ENCODE measurements around the gene EFCAB9. TPM values are rescaled to one million over a fixed set of nuclear protein-coding genes. Genes with fewer than 3 reads are reported as not detected.

EFCAB9 gene
- total and polyA plus RNA-seq, 5 donors: not detected

DNA sequence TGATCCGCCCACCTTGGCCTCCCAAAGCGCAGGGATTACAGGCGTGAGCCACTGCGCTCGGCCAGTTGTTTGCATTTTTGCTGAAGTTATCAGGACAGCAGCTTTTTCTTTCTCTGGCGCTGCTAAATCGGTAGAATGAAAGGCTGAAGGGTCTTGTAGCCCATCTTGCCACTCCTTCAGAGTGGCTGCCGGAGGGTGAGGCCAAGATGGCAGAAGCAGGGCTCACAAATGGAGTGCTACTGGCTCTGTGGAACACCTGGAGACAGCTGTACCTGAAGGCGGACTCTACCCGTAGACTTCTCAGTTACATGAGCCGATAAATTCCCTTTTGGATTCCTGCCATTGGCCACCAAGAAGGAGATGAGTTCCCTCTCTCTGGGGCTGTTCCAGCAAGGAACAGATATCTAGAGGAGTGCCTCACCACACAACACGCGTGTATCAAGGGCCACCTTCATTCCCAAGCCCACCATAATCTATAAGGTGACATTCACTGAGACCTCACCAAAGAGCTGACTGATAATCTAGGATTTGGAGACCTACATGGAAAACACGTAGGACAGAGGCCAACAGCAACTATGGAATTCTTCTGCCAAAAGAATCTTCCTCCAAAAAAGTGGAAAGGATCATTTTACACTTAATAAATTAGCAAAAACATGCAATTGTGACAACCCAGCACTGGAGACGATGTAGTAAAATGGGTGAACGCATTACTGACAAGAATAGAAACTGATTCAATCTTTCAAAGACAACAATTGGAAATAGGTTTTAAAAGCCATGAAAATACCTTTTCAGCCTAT lies 27.7 kb upstream of the EFCAB9 start:
- H3K27ac ChIP-seq (ENCODE audit: low read length): no peak overlapping the region

DNA sequence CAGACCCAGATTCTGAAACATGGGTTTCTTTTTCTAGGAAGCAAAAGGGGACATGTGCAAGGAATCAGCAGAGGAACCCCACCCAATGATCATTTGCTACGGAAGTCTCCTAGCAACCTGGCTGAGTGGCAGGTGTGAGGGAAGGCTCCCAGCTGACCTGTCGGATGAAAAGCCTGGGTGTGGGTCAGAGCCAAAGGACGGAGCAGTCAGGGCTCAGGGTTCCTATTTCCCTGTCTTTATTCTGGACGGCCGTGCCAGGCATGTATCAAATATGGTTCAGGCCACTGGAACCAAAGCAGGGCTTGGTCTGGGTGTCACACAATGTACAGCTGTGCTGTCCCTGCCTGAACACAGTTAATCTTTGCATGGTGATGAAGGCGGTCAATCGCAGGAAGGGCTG lies 26.1 kb upstream of the EFCAB9 start:
- peak overlapping the region; percentile 5 for H3K27ac ChIP-seq (ENCODE audit: low read length)
- H3K4me3 ChIP-seq (ENCODE audit: low read length): no peak overlapping the region
- no peak for DNase-seq
- WGBS: 53% methylated on average over 7 of the region's 7 CpGs
- H3K9me3 ChIP-seq (ENCODE audit: control insufficient read depth, low read length): no peaks in the 10 kb centered on the region
- intact Hi-C loops (cut with DNase I): no loop called here
- no peak for ATAC-seq
- H3K27me3 ChIP-seq (ENCODE audit: control insufficient read depth, insufficient read depth): no peaks in the 10 kb centered on the region
- H3K4me1 ChIP-seq (ENCODE audit: control insufficient read depth, insufficient read depth, low read length): peaks cover 21% of the 10 kb centered on the region

More for the DNA sequence above, 27.7 kb upstream of the EFCAB9 start:
- no peaks in the 10 kb centered on the region for H3K27me3 ChIP-seq (ENCODE audit: control insufficient read depth, insufficient read depth)
- H3K4me3 ChIP-seq (ENCODE audit: low read length): no peak overlapping the region
- DNase-seq: no peak
- no peak for ATAC-seq
- intact Hi-C loops (cut with DNase I): no loop called here
- H3K9me3 ChIP-seq (ENCODE audit: control insufficient read depth, low read length): no peaks in the 10 kb centered on the region
- H3K4me1 ChIP-seq (ENCODE audit: control insufficient read depth, insufficient read depth, low read length): peaks cover 26% of the 10 kb centered on the region
- 91% methylated on average over 16 of the region's 16 CpGs for WGBS

DNA sequence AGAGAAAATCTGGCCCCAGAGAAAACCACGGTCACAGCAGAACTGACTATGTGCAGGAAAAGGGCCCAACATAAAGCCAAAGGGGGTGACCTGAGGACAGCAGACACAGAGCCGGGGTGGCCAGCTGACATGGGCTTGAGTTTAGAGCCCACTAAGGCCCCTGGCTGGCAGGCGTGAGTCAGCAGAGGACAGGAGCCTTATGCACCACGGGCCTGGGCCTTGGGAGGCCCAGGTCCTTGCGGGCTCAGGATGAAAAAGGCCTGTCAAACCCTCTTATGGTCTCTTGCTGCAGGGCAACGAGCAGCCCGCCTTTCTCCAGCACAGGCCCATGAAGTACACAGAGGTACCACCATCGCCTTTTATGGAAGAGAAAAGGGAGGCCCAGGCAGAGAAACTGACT lies 25.7 kb upstream of the EFCAB9 start:
- H3K4me3 ChIP-seq (ENCODE audit: low read length): no peak overlapping the region
- no peaks in the 10 kb centered on the region for H3K27me3 ChIP-seq (ENCODE audit: control insufficient read depth, insufficient read depth)
- ATAC-seq: no peak
- peak overlapping the region; percentile 5 for H3K27ac ChIP-seq (ENCODE audit: low read length)
- intact Hi-C loops (cut with DNase I): no loop called here
- 72% methylated on average over 8 of the region's 8 CpGs for WGBS
- DNase-seq: no peak
- no peaks in the 10 kb centered on the region for H3K9me3 ChIP-seq (ENCODE audit: control insufficient read depth, low read length)
- H3K4me1 ChIP-seq (ENCODE audit: control insufficient read depth, insufficient read depth, low read length): peaks cover 24% of the 10 kb centered on the region

DNA sequence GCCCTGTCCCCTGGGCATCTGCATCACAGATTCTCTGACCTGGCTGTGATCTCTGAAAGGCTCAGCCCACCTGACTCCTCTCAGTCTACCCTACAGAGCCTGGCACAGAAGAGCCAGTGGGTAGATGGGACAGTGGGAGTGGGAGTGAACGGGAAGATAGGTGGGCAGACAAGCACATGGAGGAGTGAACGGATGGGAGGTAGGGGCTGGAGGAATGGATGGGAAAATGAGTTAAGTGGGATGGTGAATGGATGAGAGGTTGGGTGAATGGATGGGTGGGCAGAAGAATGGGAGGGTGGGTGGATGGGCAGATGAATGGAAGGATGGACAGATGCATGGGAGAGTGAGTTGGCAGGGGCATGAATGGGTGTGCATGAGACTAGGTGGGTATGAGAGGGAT lies 24.8 kb upstream of the EFCAB9 start:
- Histone ChIP-seq H3K27me3 (ENCODE audit: control insufficient read depth, insufficient read depth) (no peaks in the 10 kb centered on the region), H3K4me1 (ENCODE audit: control insufficient read depth, insufficient read depth, low read length) (peaks cover 24% of the 10 kb centered on the region), H3K27ac (ENCODE audit: low read length) (no peak overlapping the region), H3K4me3 (ENCODE audit: low read length) (no peak overlapping the region), H3K9me3 (ENCODE audit: control insufficient read depth, low read length) (no peaks in the 10 kb centered on the region)
- ATAC-seq (no peak), DNase-seq (no peak)
- intact Hi-C loops (cut with DNase I): no loop called here
- WGBS: 98% methylated on average over 2 of the region's 2 CpGs

DNA sequence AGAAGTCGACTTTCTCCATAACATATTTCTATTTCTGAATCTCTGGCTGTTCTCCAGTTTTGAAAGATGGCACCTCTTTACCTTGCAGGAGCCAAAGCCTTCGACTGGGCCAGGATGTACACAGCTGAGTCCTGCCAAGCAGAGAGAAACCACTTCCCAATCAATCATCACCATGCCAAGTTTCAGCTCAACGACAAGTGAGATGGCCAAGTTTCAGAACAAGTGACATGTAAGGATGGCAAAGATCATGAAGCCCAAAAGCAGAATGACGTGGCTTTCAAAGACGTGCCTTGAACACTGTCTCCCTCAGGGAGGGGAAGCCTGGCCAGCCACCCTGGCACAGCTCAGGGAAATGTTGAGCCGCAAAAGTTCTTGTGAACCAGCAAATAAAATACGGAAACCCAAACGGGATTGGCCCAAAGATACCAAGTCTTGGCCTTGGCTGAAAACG lies 23.7 kb upstream of the EFCAB9 start:
- intact Hi-C loops (cut with DNase I): no loop called here
- ATAC-seq: peak; percentile 65 to 72
- H3K27ac ChIP-seq (ENCODE audit: low read length): peak overlapping the region; percentile 39

DNA sequence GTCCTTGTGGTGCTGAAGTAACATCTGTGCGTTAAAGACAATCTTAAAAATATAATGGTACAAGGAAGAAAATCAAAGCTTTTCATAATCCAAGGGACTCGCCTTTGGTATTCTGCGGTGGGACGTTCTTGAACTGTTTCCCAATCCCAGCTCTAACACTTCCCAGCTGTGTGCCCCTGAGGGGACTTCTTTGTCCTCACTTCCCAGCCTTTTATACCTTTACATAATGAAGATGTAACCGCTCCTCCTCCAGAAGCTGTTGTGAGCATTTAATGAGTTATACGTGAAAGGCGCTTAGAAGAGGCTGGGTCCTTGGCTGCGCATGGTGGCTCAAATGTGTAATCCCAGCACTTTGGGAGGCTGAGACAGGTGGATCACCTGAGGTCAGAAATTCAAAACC lies 22.9 kb upstream of the EFCAB9 start:
- H3K4me1 ChIP-seq (ENCODE audit: control insufficient read depth, insufficient read depth, low read length): peaks cover 13% of the 10 kb centered on the region
- ATAC-seq (no peak), DNase-seq (no peak)
- H3K4me3 ChIP-seq (ENCODE audit: low read length): no peak overlapping the region
- intact Hi-C loops (cut with DNase I): no loop called here
- no peaks in the 10 kb centered on the region for H3K27me3 ChIP-seq (ENCODE audit: control insufficient read depth, insufficient read depth)
- 90% methylated on average over 8 of the region's 8 CpGs for WGBS
- no peaks in the 10 kb centered on the region for H3K9me3 ChIP-seq (ENCODE audit: control insufficient read depth, low read length)
- H3K27ac ChIP-seq (ENCODE audit: low read length): no peak overlapping the region

More for the DNA sequence above, 23.7 kb upstream of the EFCAB9 start:
- DNase-seq: peak in 1 of 3 donors; percentile 43
- 39% methylated on average over 9 of the region's 9 CpGs for WGBS
- Histone ChIP-seq H3K9me3 (ENCODE audit: control insufficient read depth, low read length) (no peaks in the 10 kb centered on the region), H3K4me3 (ENCODE audit: low read length) (no peak overlapping the region), H3K4me1 (ENCODE audit: control insufficient read depth, insufficient read depth, low read length) (peaks cover 15% of the 10 kb centered on the region), H3K27me3 (ENCODE audit: control insufficient read depth, insufficient read depth) (no peaks in the 10 kb centered on the region)

DNA sequence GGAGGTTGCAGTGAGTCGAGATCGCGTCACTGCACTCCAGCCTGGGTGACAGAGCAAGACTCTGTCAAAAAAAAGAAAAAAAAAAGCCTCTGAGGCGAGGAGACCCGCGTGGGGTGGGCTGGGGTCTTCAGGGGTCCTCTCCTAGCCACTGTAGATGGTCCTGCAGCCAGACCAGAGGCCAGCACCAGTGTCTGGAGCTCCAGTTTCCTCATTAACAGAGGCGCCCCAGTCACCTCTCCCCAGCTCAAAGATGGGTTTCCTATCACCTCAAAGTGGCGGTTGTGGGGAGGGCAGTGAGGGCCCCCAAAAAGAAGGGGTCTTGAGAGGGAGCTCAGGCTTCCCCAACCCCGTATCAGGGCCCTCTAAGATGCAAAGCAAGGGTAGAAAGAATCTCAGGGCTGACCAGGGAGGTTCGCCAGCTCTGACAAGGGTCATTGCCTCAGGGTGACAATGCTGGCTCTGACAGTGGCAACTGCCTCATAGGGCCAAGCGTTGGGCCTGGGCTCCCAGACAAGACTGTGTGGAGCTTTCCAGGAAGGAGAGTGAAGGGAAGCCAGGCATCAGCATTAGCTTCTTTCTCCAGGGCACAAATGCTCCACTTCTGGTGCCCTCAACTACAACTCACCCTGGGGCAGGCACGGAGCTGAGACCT lies 20.9 kb upstream of the EFCAB9 start:
- intact Hi-C loops (cut with DNase I): no loop called here
- peaks cover 13% of the 10 kb centered on the region for H3K4me1 ChIP-seq (ENCODE audit: control insufficient read depth, insufficient read depth, low read length)

DNA sequence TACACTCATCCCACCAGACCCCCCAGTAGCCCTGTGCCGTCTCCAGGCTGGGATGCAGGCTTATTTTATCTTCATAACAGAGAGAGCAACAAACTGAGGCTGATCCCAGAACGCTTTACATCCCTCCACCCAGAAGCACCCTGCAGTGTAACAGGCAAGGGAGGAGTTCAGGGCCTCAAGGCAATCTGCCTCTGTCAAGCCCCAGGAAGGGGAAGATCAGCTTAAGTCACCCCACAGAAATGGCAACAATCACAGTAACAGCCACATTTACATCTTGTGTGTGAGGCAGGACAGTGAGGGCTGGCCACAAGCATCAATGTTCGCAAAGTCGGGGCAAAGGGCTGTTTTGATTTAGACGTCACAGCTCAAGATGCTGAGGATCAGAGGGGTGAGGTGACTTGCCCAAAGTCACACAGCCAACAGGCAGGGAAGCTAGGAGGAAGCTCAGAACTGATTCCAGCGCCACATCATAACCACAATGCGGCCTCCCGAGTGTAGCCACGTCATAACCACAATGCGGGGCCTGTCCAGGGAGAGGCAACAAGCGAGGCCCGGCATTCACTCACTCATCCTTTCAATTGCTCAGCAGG lies 20.3 kb upstream of the EFCAB9 start:
- peaks cover 8% of the 10 kb centered on the region for H3K4me1 ChIP-seq (ENCODE audit: control insufficient read depth, insufficient read depth, low read length)
- intact Hi-C loops (cut with DNase I): no loop called here
- 78% methylated on average over 12 of the region's 12 CpGs for WGBS
- H3K27ac ChIP-seq (ENCODE audit: low read length): no peak overlapping the region
- DNase-seq (no peak), ATAC-seq (no peak)
- H3K27me3 ChIP-seq (ENCODE audit: control insufficient read depth, insufficient read depth): no peaks in the 10 kb centered on the region
- no peaks in the 10 kb centered on the region for H3K9me3 ChIP-seq (ENCODE audit: control insufficient read depth, low read length)
- H3K4me3 ChIP-seq (ENCODE audit: low read length): no peak overlapping the region

More for the DNA sequence above, 20.9 kb upstream of the EFCAB9 start:
- Histone ChIP-seq H3K9me3 (ENCODE audit: control insufficient read depth, low read length) (no peaks in the 10 kb centered on the region), H3K27ac (ENCODE audit: low read length) (peak overlapping the region; percentile 18), H3K27me3 (ENCODE audit: control insufficient read depth, insufficient read depth) (no peaks in the 10 kb centered on the region), H3K4me3 (ENCODE audit: low read length) (no peak overlapping the region)
- peak; percentile 61 to 67 for ATAC-seq
- DNase-seq: peak; percentile 66 to 82 (median 77)
- WGBS: 74% methylated on average over 12 of the region's 12 CpGs

DNA sequence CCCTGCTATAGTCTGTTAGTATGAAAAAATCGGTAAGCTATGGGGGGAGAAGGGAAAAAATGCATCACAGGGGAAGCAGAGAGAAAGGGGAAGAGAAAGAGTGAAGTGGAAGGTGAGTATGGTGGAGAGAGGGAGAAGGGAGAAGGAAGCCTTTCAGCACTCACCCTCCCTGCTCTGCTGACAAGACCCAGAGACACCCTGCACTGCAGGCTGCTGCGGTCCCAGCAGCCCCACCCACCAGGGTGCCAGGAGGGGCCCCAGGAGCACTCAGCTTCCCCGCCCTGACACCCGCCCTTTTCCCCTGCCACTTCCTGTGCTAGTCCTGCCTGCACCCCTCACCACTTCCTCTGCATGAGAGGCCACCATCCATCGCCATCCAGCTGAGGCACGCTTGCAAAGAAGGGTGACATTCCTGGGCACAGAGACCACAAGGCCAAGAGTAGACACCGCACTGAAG lies 18.7 kb upstream of the EFCAB9 start:
- H3K4me1 ChIP-seq (ENCODE audit: control insufficient read depth, insufficient read depth, low read length): peaks cover 3% of the 10 kb centered on the region
- no peak overlapping the region for H3K4me3 ChIP-seq (ENCODE audit: low read length)
- WGBS: 58% methylated on average over 7 of the region's 7 CpGs
- DNase-seq (peak; percentile 66 to 88 (median 86)), ATAC-seq (peak; percentile 53 to 55)
- H3K9me3 ChIP-seq (ENCODE audit: control insufficient read depth, low read length): no peaks in the 10 kb centered on the region
- H3K27ac ChIP-seq (ENCODE audit: low read length): peak overlapping the region; percentile 33
- intact Hi-C loops (cut with DNase I): no loop called here
- no peaks in the 10 kb centered on the region for H3K27me3 ChIP-seq (ENCODE audit: control insufficient read depth, insufficient read depth)

DNA sequence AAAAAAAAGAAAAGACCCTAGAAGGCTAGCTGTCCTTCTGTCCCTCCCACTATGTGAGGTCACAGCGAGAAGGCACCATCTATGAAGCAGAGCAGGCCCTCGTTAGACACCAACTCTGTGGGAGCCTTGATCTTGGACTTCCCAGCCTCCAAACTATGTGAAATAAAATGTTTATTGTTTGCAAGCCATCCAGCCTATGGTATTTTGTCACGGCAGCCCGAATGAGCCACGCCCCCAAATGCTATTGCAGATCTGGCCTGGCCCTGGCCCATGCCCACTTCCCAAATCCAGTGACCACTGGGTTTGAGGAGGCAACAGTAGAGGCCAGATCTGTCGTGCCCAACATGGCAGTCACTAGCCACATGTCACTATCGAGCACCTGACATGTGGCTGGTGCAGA lies 16.8 kb upstream of the EFCAB9 start:
- DNase-seq (no peak), ATAC-seq (no peak)
- 84% methylated on average over 7 of the region's 7 CpGs for WGBS
- Histone ChIP-seq H3K27me3 (ENCODE audit: control insufficient read depth, insufficient read depth) (no peaks in the 10 kb centered on the region), H3K27ac (ENCODE audit: low read length) (no peak overlapping the region), H3K4me1 (ENCODE audit: control insufficient read depth, insufficient read depth, low read length) (peaks cover 3% of the 10 kb centered on the region), H3K9me3 (ENCODE audit: control insufficient read depth, low read length) (no peaks in the 10 kb centered on the region), H3K4me3 (ENCODE audit: low read length) (no peak overlapping the region)
- intact Hi-C loops (cut with DNase I): no loop called here
